SJSA1 (cell line): ENCODE results near the gene IDH2. TPM values are rescaled to one million over a fixed set of nuclear protein-coding genes. Genes with fewer than 3 reads are reported as not detected.
A peak's percentile ranks its signal among the peaks of the same experiment; 100 is the strongest.

ENCODE experiments used
- DNase-seq, 2 experiments: peaks; one replicate each; pipeline ENCODE4 v3.0.0-alpha.2; 2015 to 2020; ENCODE audit warnings: low spot score in 2 of 2, low read depth in 1 of 2
- H3K27ac ChIP-seq: fragments of 250-450 bp; sonication (Bioruptor Pico); 2 replicates; pipeline ENCODE4 v1.5.1; 2020; ENCODE audit warnings: mild to moderate bottlenecking, moderate library complexity
- H3K27me3 ChIP-seq: fragments of 250-450 bp; sonication (Bioruptor Pico); replicated peaks from 2 replicates; pipeline ENCODE4 v1.5.1; 2020; ENCODE audit warnings: mild to moderate bottlenecking, moderate library complexity
- H3K36me3 ChIP-seq: fragments of 250-450 bp; sonication (Bioruptor Pico); 2 replicates; pipeline ENCODE4 v1.5.1; 2020; ENCODE audit warnings: mild to moderate bottlenecking
- H3K4me1 ChIP-seq: fragments of 250-450 bp; sonication (Bioruptor Pico); replicated peaks from 2 replicates; pipeline ENCODE4 v1.6.1; 2021; ENCODE audit warnings: mild to moderate bottlenecking
- H3K4me3 ChIP-seq: fragments of 250-450 bp; sonication (Bioruptor Pico); 2 replicates; pipeline ENCODE4 v1.5.1; 2020; ENCODE audit warnings: mild to moderate bottlenecking
- H3K9me3 ChIP-seq: fragments of 250-450 bp; sonication (Bioruptor Pico); replicated peaks from 2 replicates; pipeline ENCODE4 v1.5.1; 2020; ENCODE audit warnings: mild to moderate bottlenecking
- total RNA-seq: library from RNA; depleted of rRNA; stranded (reverse); fragments of >200 nt; shearing (Covaris generic); gene quantifications from 2 replicates; pipeline ENCODE4 v1.2.3, GENCODE V29; 2014

The IDH2 gene
- total RNA-seq, 1 experiment from 2014 or later, result 66.6 TPM

DNA sequence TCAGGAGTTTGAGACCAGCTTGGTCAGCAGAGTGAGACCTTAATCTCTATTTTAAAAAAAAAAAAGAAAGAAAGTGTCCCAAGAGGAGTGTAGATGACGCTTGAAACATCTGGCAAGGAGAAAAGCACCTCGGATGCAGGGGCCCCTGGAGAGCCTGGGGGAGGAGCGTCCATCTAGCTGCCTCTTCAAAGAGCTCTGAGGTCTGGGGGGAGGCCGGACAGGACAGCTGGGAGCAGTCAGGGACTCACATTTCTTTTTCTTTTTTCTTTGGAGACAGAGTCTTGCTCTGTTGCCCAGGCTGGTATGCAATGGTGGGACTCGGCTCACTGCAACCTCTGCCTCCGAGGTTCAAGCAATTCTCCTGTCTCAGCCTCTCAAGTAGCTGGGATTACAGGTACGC, 3.3 kb upstream of the IDH2 start:
- DNase-seq, result no peak
- Histone ChIP-seq H3K27ac (no peak overlapping the region), H3K9me3 (peaks cover 4% of the 10 kb centered on the region; the same call in 1 of the 2 replicates), H3K27me3 (no peaks in the 10 kb centered on the region), H3K4me1 (peaks cover 32% of the 10 kb centered on the region), H3K36me3 (peaks cover 6% of the 10 kb centered on the region), H3K4me3 (no peak overlapping the region)

DNA sequence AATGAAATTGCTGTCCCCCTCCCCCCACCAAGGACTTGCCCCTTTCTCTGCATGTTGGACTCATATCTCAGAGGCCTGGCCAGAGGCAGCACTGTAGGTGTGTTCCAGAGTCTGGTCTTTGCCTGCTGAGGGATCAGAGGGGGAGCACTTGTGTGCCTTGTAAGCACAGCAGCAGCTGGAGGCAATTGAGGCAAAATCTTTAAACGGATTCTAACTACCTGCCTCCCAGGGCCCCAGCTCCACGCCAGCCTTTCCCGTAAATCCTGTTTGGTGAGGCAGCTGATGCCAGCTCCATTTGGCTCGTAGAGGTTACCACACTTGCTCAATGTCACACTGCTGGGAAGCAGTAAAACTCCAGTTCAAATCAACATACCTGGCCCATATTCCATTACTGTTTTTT, 2.3 kb upstream of the IDH2 start:
- H3K36me3 ChIP-seq, result peaks cover 6% of the 10 kb centered on the region
- no peak overlapping the region for H3K27ac ChIP-seq
- H3K4me1 ChIP-seq, result peaks cover 37% of the 10 kb centered on the region
- no peaks in the 10 kb centered on the region for H3K27me3 ChIP-seq
- DNase-seq, result no peak
- H3K4me3 ChIP-seq, result no peak overlapping the region
- peaks cover 4% of the 10 kb centered on the region; the same call in 1 of the 2 replicates for H3K9me3 ChIP-seq

- peaks cover 4% of the 10 kb centered on the region; the same call in 1 of the 2 replicates for H3K9me3 ChIP-seq
- H3K27ac ChIP-seq, result no peak overlapping the region
- no peaks in the 10 kb centered on the region for H3K27me3 ChIP-seq
Measured at GRCh38 chr15:90103701-90104329, 1.5 kb upstream of the IDH2 start.

DNA sequence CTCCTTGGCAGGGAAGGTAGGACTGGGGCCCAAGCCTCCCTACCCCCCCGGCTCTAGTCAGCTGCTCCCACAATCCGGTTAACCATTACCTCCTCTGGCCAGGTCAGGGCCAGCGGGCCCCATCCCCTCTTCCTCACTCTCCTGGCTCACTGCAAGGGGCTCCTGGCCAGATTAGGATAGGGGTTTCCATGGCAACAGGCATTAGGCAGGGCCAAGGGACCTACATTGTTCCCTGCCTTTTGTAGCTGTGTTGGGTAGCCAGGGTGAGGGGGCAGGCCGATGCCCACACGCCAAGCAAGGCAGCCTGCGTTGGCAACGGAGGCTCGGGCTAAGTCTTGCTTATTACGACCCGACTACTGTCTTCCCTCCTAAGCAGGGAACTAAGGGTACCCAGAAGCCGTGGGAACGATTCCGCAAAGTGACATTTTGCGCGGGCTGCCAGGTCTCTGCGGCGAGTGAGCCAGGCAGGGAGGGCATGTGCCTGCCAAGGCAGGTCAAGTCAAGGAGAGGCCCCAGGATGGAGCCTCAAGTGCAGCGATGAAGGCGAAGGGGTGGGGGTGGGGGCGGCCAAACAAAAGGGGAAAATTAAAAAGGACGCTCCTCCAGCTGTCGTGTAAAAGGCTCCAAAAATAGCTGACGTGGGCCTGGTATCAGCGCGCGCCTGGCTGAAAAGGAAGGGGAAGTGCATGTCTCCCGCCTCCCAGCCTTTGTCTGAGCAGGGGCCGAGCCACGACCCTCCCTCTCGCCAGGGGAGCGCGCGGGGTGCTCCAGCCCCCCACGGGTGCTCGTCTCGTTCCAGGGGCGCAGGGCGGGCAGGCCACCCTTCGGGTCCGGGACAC, 919 bp downstream of the IDH2 start:
- peak in 1 of 2 experiments; percentile 38 for DNase-seq
- H3K4me1 ChIP-seq, result peaks cover 29% of the 10 kb centered on the region
- peak overlapping the region; percentile 100 for H3K4me3 ChIP-seq
- peaks cover 4% of the 10 kb centered on the region; the same call in 1 of the 2 replicates for H3K9me3 ChIP-seq
- peak overlapping the region; percentile 72 for H3K27ac ChIP-seq
- H3K36me3 ChIP-seq, result peaks cover 6% of the 10 kb centered on the region
- no peaks in the 10 kb centered on the region for H3K27me3 ChIP-seq

More at GRCh38 chr15:90103701-90104329, 1.5 kb upstream of the IDH2 start:
- Histone ChIP-seq H3K4me3 (no peak overlapping the region), H3K4me1 (peaks cover 37% of the 10 kb centered on the region), H3K36me3 (peaks cover 6% of the 10 kb centered on the region)
- no peak for DNase-seq

DNA sequence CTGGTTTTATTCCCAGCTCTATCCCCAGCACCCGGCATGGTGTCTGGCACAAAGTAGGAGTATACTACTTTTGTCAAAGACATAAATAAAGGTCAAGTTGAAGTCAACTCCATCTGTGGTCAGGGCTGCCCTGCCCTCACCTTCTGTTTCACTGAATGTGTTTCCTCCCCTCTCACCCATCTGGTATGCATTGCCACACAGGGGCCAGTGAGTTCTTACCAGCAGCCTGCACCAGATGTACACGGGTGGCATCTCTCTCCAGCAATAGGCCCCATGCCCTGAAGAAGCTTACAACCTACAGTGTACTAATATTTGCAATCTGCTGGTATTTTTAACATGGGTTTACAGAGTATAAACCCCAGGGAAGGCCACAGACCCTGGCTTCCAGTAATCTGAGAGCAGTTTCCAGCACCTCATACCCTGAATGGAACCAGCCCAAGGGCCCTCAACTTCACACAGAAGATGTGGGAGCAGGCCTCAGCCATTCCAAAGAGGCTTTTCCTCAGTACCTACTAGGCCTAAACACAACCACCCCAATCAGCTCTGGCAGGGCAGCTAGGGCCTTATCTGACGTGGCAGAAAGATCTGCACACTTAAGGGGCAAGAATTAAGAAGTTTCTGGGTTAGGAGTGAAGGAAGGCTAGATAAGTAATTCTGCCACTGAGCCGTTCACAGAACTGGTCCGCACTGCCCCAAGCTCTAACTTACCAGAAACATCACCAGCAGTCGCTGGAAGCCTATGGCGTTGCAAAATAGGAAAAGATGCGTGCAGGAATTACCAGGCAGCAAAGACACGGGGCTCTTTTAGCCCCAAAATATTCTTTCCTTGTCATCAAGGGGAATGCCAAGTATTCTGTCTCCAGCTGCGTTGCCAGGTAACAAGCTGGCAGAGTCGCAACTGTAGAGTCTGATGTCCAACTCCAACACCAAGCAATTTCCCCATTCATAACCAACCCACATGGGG, 2.1 kb downstream of the IDH2 start:
- peaks cover 26% of the 10 kb centered on the region for H3K4me1 ChIP-seq
- peaks cover 6% of the 10 kb centered on the region for H3K36me3 ChIP-seq
- peaks cover 4% of the 10 kb centered on the region; the same call in 1 of the 2 replicates for H3K9me3 ChIP-seq
- H3K27me3 ChIP-seq, result no peaks in the 10 kb centered on the region
- no peak overlapping the region for H3K4me3 ChIP-seq
- no peak for DNase-seq
- H3K27ac ChIP-seq, result no peak overlapping the region

DNA sequence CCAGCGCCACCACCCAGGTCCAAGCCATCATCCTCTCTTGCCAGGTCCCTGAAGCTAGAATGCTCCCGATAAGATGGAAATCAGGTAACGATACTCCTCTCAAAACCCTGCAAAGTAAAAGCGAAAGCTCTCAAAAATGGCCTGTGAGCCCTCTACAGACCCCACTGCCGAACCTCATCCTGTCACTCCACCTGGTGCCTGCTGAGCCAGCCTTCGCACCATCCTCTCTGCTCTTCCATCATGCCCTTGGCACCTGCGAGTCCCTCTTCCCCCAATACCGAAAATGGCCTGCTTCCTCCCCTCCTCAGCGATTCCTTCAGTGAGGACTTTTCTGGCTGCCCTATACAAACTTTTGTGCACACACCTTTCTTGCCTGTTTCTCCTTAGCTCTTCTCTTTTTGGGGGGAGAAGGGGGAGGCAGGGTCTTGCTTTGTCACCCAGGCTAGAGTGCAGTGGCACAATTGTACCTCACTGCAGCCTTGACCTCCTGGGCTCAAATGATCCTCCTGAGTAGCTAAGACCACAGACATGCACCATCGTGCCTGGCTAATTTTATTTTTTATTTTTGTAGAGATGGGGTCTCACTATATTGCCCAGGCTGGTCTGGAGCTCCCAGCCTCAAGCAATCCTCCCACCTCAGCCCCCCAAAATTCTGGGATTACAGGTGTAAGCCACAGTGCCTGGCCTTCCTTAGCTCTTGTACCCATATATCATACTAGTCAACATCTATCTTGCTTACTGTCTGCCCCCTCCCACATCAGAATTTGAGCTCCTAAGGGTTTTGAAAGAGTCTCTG, 3.0 kb downstream of the IDH2 start:
- no peak overlapping the region for H3K27ac ChIP-seq
- H3K4me3 ChIP-seq, result no peak overlapping the region
- DNase-seq, result no peak
- peaks cover 6% of the 10 kb centered on the region for H3K36me3 ChIP-seq
- peaks cover 4% of the 10 kb centered on the region; the same call in 1 of the 2 replicates for H3K9me3 ChIP-seq
- H3K4me1 ChIP-seq, result peaks cover 26% of the 10 kb centered on the region
- H3K27me3 ChIP-seq, result no peaks in the 10 kb centered on the region

DNA sequence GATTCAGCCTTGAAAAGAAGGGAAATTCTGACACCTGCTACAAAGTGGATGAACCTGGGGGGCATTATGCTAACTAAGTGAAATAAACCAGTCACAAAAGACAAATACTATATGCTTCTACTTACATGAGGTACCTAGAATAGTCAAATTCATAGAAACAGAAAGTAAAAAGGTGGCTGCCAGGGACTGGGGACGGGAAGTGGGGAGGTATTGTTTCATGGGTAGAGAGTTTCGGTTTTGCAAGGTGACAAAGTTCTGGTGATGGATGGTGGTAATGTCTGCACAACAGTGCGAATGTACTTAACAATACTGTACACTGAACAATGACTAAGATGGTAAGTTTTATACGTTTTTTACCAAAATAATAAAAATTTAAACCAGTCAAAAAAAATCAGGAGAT, 4.8 kb downstream of the IDH2 start:
- Histone ChIP-seq H3K4me3 (no peak overlapping the region), H3K27ac (no peak overlapping the region), H3K27me3 (no peaks in the 10 kb centered on the region), H3K36me3 (peaks cover 6% of the 10 kb centered on the region), H3K9me3 (peaks cover 4% of the 10 kb centered on the region; the same call in 1 of the 2 replicates), H3K4me1 (peaks cover 19% of the 10 kb centered on the region)
- no peak for DNase-seq

GRCh38 chr15:90095521-90095959, 6.7 kb downstream of the IDH2 start:
- Histone ChIP-seq H3K36me3 (no peaks in the 10 kb centered on the region), H3K27ac (no peak overlapping the region), H3K9me3 (no peaks in the 10 kb centered on the region), H3K27me3 (no peaks in the 10 kb centered on the region), H3K4me1 (peaks cover 5% of the 10 kb centered on the region), H3K4me3 (no peak overlapping the region)
- no peak for DNase-seq

DNA sequence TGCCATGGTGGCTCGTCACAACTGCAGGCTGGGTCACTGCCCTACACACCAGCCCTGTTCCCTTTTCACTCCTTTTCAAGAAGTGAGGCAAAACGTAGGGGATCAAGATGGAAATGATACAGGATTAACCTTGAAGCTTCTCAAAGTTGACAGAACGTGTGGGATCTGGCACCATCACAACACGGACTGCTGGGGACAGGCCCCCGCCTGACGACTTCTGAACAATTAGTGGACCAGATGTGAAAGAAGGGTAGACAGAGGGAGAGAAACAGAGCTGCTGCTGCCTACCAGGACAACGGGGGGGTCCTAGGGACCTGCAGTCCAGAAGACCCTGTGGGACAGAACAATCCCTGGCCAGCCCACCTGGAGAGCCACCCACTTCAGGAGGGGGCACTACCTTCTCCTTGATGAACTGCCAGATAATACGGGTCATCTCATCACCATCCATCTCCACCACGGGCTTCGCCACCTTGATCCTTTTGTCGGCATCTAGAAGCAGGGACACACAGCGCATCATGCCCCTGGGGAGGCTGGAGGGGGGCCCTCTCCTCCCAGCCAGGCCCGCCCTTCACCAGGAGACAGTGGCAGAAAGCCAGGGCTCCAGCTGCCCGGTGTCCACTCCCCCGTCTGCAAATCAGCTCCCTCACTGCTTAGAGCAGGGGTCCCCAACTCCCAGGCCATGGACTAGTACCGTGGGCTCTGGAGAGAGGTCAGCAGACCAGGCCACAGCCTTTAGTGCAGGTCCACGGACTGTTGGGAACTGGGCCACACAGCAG, 10.9 kb downstream of the IDH2 start:
- no peak for DNase-seq
- Histone ChIP-seq H3K4me1 (no peaks in the 10 kb centered on the region), H3K27ac (no peak overlapping the region), H3K27me3 (no peaks in the 10 kb centered on the region), H3K4me3 (no peak overlapping the region), H3K36me3 (peaks cover 6% of the 10 kb centered on the region), H3K9me3 (no peaks in the 10 kb centered on the region)

- Histone ChIP-seq H3K27ac (no peak overlapping the region), H3K4me1 (no peaks in the 10 kb centered on the region), H3K27me3 (no peaks in the 10 kb centered on the region), H3K36me3 (peaks cover 6% of the 10 kb centered on the region), H3K4me3 (no peak overlapping the region), H3K9me3 (no peaks in the 10 kb centered on the region)
- DNase-seq, result no peak
Measured at GRCh38 chr15:90090226-90090848, 11.9 kb downstream of the IDH2 start.

DNA sequence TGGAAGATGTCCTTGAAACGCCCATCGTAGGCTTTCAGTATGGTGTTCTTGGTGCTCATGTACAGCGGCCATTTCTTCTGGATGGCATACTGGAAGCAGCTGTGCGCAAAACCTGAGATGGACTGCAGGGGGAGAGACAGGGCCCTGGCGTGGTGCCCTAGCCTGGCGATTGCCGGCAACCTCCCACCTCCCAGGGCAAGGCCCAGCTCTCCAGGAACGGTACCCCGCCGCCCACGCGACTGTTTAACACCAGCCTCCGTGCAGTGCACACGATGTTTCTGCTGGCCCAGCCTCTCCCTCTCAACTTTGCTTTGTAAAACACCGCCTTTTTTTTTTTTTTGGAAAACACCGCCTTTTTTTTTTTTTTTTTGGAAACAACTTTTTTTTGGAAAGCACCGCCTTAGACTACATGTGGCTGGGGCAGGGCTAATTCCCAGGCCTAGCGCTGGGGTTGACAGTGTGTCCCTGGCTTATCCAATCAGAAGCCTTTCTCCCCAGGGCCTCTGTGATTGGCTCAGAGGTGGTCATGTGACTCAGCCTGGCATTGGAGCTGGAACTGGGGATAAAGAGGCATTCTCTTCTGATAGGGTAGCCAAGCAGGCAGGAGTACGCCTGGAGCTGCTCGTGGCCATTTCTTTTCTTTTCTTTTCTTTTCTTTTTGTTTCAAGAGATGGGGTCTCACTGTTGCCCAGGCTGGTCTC, 14.7 kb downstream of the IDH2 start:
- H3K4me1 ChIP-seq, result no peaks in the 10 kb centered on the region
- H3K27ac ChIP-seq, result no peak overlapping the region
- peaks cover 16% of the 10 kb centered on the region for H3K36me3 ChIP-seq
- no peaks in the 10 kb centered on the region for H3K9me3 ChIP-seq
- no peaks in the 10 kb centered on the region for H3K27me3 ChIP-seq
- no peak for DNase-seq
- no peak overlapping the region for H3K4me3 ChIP-seq
